Right lobe of liver (tissue), 6 donors: ENCODE data around the gene DCAF8L2. TPM values are rescaled to one million over a fixed set of nuclear protein-coding genes. Genes with fewer than 3 reads are reported as not detected.
A peak's percentile ranks its signal among the peaks of the same experiment; 100 is the strongest.

Experiments
- ATAC-seq, 4 donors: fragments of 200-7000 bp; cut with Tn5 transposase; one replicate each; pipeline ENCODE4 v1.9.1; 2020; ENCODE audit warnings: mild to moderate bottlenecking in 4 of 4, moderate library complexity in 4 of 4
- DNase-seq, 3 donors: peaks; one replicate each; pipeline ENCODE4 v3.0.0-alpha.2; 2020
- H3K27ac ChIP-seq, 3 donors: fragments of 200-600 bp; one replicate each; pipeline ENCODE4 v1.8.0; 2022
- H3K27me3 ChIP-seq, 2 donors: fragments of 200-600 bp; one replicate each; pipeline ENCODE4 v1.8.0; 2022
- H3K36me3 ChIP-seq, 4 donors: fragments of 200-600 bp; sonication (generic) in 1 of 4; one replicate each; pipeline versions ENCODE4 v1.5.1 to v1.8.0; 2017 to 2022; ENCODE audit warnings: control low read depth in 1 of 4
- H3K4me1 ChIP-seq, 4 donors: fragments of 200-600 bp; sonication (generic) in 1 of 4; one replicate each; pipeline versions ENCODE4 v1.5.1 to v1.8.0; 2017 to 2022; ENCODE audit warnings: control low read depth in 1 of 4
- H3K4me3 ChIP-seq, 3 donors: fragments of 200-600 bp; one replicate each; pipeline ENCODE4 v1.8.0; 2022
- H3K9me3 ChIP-seq, 4 donors: fragments of 200-600 bp; sonication (generic) in 1 of 4; one replicate each; pipeline versions ENCODE4 v1.5.1 to v1.8.0; 2017 to 2022; ENCODE audit warnings: control low read depth in 1 of 4
- CTCF ChIP-seq, 4 donors: fragments of 200-600 bp in 3 of 4; fragments of 450-650 bp in 1 of 4; IDR thresholded peaks; one replicate each; pipeline versions ENCODE4 v1.5.1 to v1.8.0; 2016 to 2022; ENCODE audit warnings: antibody characterized with exemption in 4 of 4, mild to moderate bottlenecking in 2 of 4
- POLR2A ChIP-seq: fragments of 450-650 bp; IDR thresholded peaks from one replicate; pipeline ENCODE4 v1.6.1; 2017; ENCODE audit warnings: antibody characterized with exemption, mild to moderate bottlenecking
- WGBS: methylation state at CpG from one replicate; pipeline ENCODE4 v1.1.6; 2018; ENCODE audit warnings: low coverage, low lambda C conversion rate; ENCODE audit not compliant: insufficient coverage; ENCODE audit errors: missing lambda C conversion rate; 5-methylcytosine and 5-hydroxymethylcytosine counted together
- intact Hi-C, 2 donors: fragments of 100-400 bp; cut with DNase I; formaldehyde crosslinking; loops; one replicate each; pipeline versions ENCODE4 v1.11.2 to v1.14.1; 2022
- total RNA-seq, 6 experiments: library from RNA; depleted of rRNA in 2 of 6; stranded (reverse); fragments of >200 nt in 2 of 6; fragmentation: NEBNext Ultra II Directional in 3 of 6; extraction: Animal tissue kit (Norgen Biotek cat#: 25700) in 3 of 6; gene quantifications; one replicate each; pipeline versions ENCODE4 v1.1.0 to v1.2.4, GENCODE V29; 2016 to 2023
- donor health status: DM: no; HTN: yes; CAD: no.
- donor health status: DM: no; HTN: no; CAD: no.
- donor health status: DM: no; HTN: no; CAD: no.
- donor health status: DM: no; HTN: yes; CAD: no.
- donor health status: DM: no; HTN: yes; CAD: no.

Gene DCAF8L2
- total RNA-seq, 6 experiments from 2014 or later: not detected

- H3K27me3 ChIP-seq: no peaks in the 10 kb centered on the region
- WGBS: 12% methylated on average over 5 of the region's 5 CpGs
- no peak overlapping the region for H3K27ac ChIP-seq
- no peak overlapping the region for H3K4me3 ChIP-seq
- H3K36me3 ChIP-seq: no peaks in the 10 kb centered on the region
- DNase-seq (no peak), ATAC-seq (peak; percentile 31 to 80 (median 68))
- intact Hi-C loops: no loop called here
- no peaks in the 10 kb centered on the region for H3K4me1 ChIP-seq
- H3K9me3 ChIP-seq: no peaks in the 10 kb centered on the region
- TF ChIP-seq CTCF (IDR thresholded peaks at IDR 0.05) (no peak), POLR2A (no peak)
Observed at GRCh38 chrX:27565992-27566391, 24.2 kb upstream of the DCAF8L2 start.

- ATAC-seq (no peak), DNase-seq (no peak)
- no peak for TF ChIP-seq POLR2A
- no peak for TF ChIP-seq CTCF (IDR thresholded peaks at IDR 0.05)
- no peak overlapping the region for H3K27ac ChIP-seq
- no peaks in the 10 kb centered on the region for H3K27me3 ChIP-seq
- intact Hi-C loops: no loop called here
- no peaks in the 10 kb centered on the region for H3K36me3 ChIP-seq
- no peaks in the 10 kb centered on the region for H3K4me1 ChIP-seq
- 33% methylated on average over 2 of the region's 2 CpGs for WGBS
- no peaks in the 10 kb centered on the region for H3K9me3 ChIP-seq
- H3K4me3 ChIP-seq: no peak overlapping the region
Observed at GRCh38 chrX:27571164-27571563, 19.0 kb upstream of the DCAF8L2 start.

- intact Hi-C loops: no loop called here
Observed at GRCh38 chrX:27575565-27575964, 14.6 kb upstream of the DCAF8L2 start.

GRCh38 chrX:27583976-27584375 lies 6.2 kb upstream of the DCAF8L2 start:
- intact Hi-C loops: no loop called here
- DNase-seq: no peak
- no peaks in the 10 kb centered on the region for H3K9me3 ChIP-seq
- no peak for TF ChIP-seq POLR2A
- no peak for TF ChIP-seq CTCF (IDR thresholded peaks at IDR 0.05)
- WGBS: 63% methylated on average over 1 of the region's 1 CpG
- H3K36me3 ChIP-seq: no peaks in the 10 kb centered on the region
- H3K4me1 ChIP-seq: no peaks in the 10 kb centered on the region
- H3K4me3 ChIP-seq: no peak overlapping the region
- H3K27ac ChIP-seq: no peak overlapping the region
- H3K27me3 ChIP-seq: no peaks in the 10 kb centered on the region
- ATAC-seq: no peak

More at GRCh38 chrX:27575565-27575964, 14.6 kb upstream of the DCAF8L2 start:
- Histone ChIP-seq H3K27me3 (no peaks in the 10 kb centered on the region), H3K27ac (no peak overlapping the region), H3K4me1 (no peaks in the 10 kb centered on the region), H3K4me3 (no peak overlapping the region), H3K9me3 (no peaks in the 10 kb centered on the region), H3K36me3 (no peaks in the 10 kb centered on the region)
- DNase-seq (no peak), ATAC-seq (no peak)
- TF ChIP-seq POLR2A (no peak), CTCF (IDR thresholded peaks at IDR 0.05) (no peak)

GRCh38 chrX:27591938-27592337 lies 1.8 kb downstream of the DCAF8L2 start:
- H3K4me1 ChIP-seq: no peaks in the 10 kb centered on the region
- TF ChIP-seq POLR2A (no peak), CTCF (IDR thresholded peaks at IDR 0.05) (no peak)
- no peaks in the 10 kb centered on the region for H3K9me3 ChIP-seq
- intact Hi-C loops: no loop called here
- no peaks in the 10 kb centered on the region for H3K27me3 ChIP-seq
- no peak overlapping the region for H3K4me3 ChIP-seq
- DNase-seq (peak in 1 of 3 donors; percentile 47), ATAC-seq (peak in 1 of 4 donors; percentile 25)
- H3K27ac ChIP-seq: no peak overlapping the region
- no peaks in the 10 kb centered on the region for H3K36me3 ChIP-seq
- WGBS: 60% methylated on average over 6 of the region's 15 CpGs
